ENCODE measurements around the gene LRMDA. TPM values are rescaled to one million over a fixed set of nuclear protein-coding genes. Genes with fewer than 3 reads are reported as not detected.

The LRMDA gene
- polyA plus RNA-seq, 1 donor (not counting 4 experiments of a cell fraction or from before 2014, with no cell fraction given): not detected

- FAIRE-seq (no peak), DNase-seq (ENCODE audit: low read depth, low spot score) (no peak)
- H3K9me3 ChIP-seq (ENCODE audit: control insufficient read depth, low read depth, low read length): no peaks in the 10 kb centered on the region
- H3K79me2 ChIP-seq (ENCODE audit: control insufficient read depth, insufficient read depth, low read length): no peaks in the 10 kb centered on the region
- no peak overlapping the region for H3K9ac ChIP-seq (ENCODE audit: control insufficient read depth, extremely low read depth, insufficient read depth, low read length)
- H3K27me3 ChIP-seq (ENCODE audit: control insufficient read depth, extremely low read depth, insufficient read depth, low read length): no peaks in the 10 kb centered on the region
- dilution Hi-C loops (cut with MboI; ENCODE audit: extremely low pct_ligation_motif_present, low sequenced_read_pairs): no loop called here
- no peak overlapping the region for H3K4me3 ChIP-seq (ENCODE audit: control insufficient read depth in 2 of 3, extremely low read depth in 1 of 3, insufficient read depth in 2 of 3, low read depth in 1 of 3, low read length in 3 of 3)
- H2AFZ ChIP-seq (ENCODE audit: control insufficient read depth, low read length): no peak overlapping the region
- H3K27ac ChIP-seq (ENCODE audit: control insufficient read depth, insufficient read depth, low read length): no peak overlapping the region
- H4K20me1 ChIP-seq (ENCODE audit: control insufficient read depth, extremely low read depth, insufficient read depth, low read length): no peaks in the 10 kb centered on the region
- H3K36me3 ChIP-seq (ENCODE audit: control insufficient read depth in 2 of 2, extremely low read depth in 1 of 2, insufficient read depth in 2 of 2, low read length in 2 of 2): no peaks in the 10 kb centered on the region
- H3K4me1 ChIP-seq (ENCODE audit: control insufficient read depth, extremely low read depth, insufficient read depth, low read length): peaks cover 10% of the 10 kb centered on the region
- TF ChIP-seq EZH2 (IDR thresholded peaks at IDR 0.05; ENCODE audit: low read length): no peak
- TF ChIP-seq CTCF (optimal IDR thresholded peaks at IDR 0.05 in 1 of 3, IDR thresholded peaks at IDR 0.05 in 1 of 3, conservative IDR thresholded peaks at IDR 0.05 in 1 of 3; ENCODE audit: extremely low read depth in 1 of 3, insufficient read depth in 2 of 3, low read length in 3 of 3): no peak
- H3K4me2 ChIP-seq (ENCODE audit: control insufficient read depth, extremely low read depth, insufficient read depth, low read depth, low read length): peak overlapping the region; percentile 43
- H3K9me1 ChIP-seq (ENCODE audit: control insufficient read depth, extremely low read depth, insufficient read depth, low read length): no peaks in the 10 kb centered on the region
These were observed 77.4 kb downstream of the LRMDA start for GRCh38 chr10:75508814-75509306.

GRCh38 chr10:75509706-75510105 is 78.3 kb downstream of the LRMDA start:
- no peaks in the 10 kb centered on the region for H3K9me1 ChIP-seq (ENCODE audit: control insufficient read depth, extremely low read depth, insufficient read depth, low read length)
- no peaks in the 10 kb centered on the region for H3K9me3 ChIP-seq (ENCODE audit: control insufficient read depth, low read depth, low read length)
- H3K4me2 ChIP-seq (ENCODE audit: control insufficient read depth, extremely low read depth, insufficient read depth, low read depth, low read length): no peak overlapping the region
- H3K9ac ChIP-seq (ENCODE audit: control insufficient read depth, extremely low read depth, insufficient read depth, low read length): no peak overlapping the region
- no peaks in the 10 kb centered on the region for H3K36me3 ChIP-seq (ENCODE audit: control insufficient read depth in 2 of 2, extremely low read depth in 1 of 2, insufficient read depth in 2 of 2, low read length in 2 of 2)
- DNase-seq (ENCODE audit: low read depth, low spot score) (no peak), FAIRE-seq (no peak)
- H3K4me1 ChIP-seq (ENCODE audit: control insufficient read depth, extremely low read depth, insufficient read depth, low read length): peaks cover 10% of the 10 kb centered on the region
- H2AFZ ChIP-seq (ENCODE audit: control insufficient read depth, low read length): no peak overlapping the region
- H3K4me3 ChIP-seq (ENCODE audit: control insufficient read depth in 2 of 3, extremely low read depth in 1 of 3, insufficient read depth in 2 of 3, low read depth in 1 of 3, low read length in 3 of 3): no peak overlapping the region
- TF ChIP-seq CTCF (optimal IDR thresholded peaks at IDR 0.05 in 1 of 3, IDR thresholded peaks at IDR 0.05 in 1 of 3, conservative IDR thresholded peaks at IDR 0.05 in 1 of 3; ENCODE audit: extremely low read depth in 1 of 3, insufficient read depth in 2 of 3, low read length in 3 of 3): no peak
- no peak for TF ChIP-seq EZH2 (IDR thresholded peaks at IDR 0.05; ENCODE audit: low read length)
- dilution Hi-C loops (cut with MboI; ENCODE audit: extremely low pct_ligation_motif_present, low sequenced_read_pairs): no loop called here
- no peak overlapping the region for H3K27ac ChIP-seq (ENCODE audit: control insufficient read depth, insufficient read depth, low read length)
- no peaks in the 10 kb centered on the region for H3K27me3 ChIP-seq (ENCODE audit: control insufficient read depth, extremely low read depth, insufficient read depth, low read length)
- H3K79me2 ChIP-seq (ENCODE audit: control insufficient read depth, insufficient read depth, low read length): no peaks in the 10 kb centered on the region
- H4K20me1 ChIP-seq (ENCODE audit: control insufficient read depth, extremely low read depth, insufficient read depth, low read length): no peaks in the 10 kb centered on the region

Data from keratinocyte (primary cell).